SH-SY5Y (cell line): Measurements from ENCODE around the gene RIF1.

Source experiments
- GATA2 ChIP-seq: IDR thresholded peaks from 2 replicates; pipeline ENCODE4 v1.6.1; 2011; ENCODE audit warnings: mild to moderate bottlenecking, low read depth, low read length
- GATA3 ChIP-seq: IDR thresholded peaks from 2 replicates; pipeline ENCODE4 v1.6.1; 2011; ENCODE audit warnings: low read depth, mild to moderate bottlenecking, low read length, moderate library complexity

- no peak for TF ChIP-seq GATA2
- no peak for TF ChIP-seq GATA3
These were observed 15.2 kb upstream of the RIF1 start for GRCh38 chr2:151394509-151394908.
